Upper lobe of right lung (tissue), 1 donor: Measurements from ENCODE around the gene CDSN. TPM values are rescaled to one million over a fixed set of nuclear protein-coding genes. Genes with fewer than 3 reads are reported as not detected.
"Not testable (repeated sequence)": the region's sequence is repeated elsewhere in the genome, so short reads cannot be mapped to it uniquely, and the experiment has no call there.

Experiments
- ATAC-seq: fragments of 200-7000 bp; cut with Tn5 transposase; one replicate; pipeline ENCODE4 v1.9.1; 2020; ENCODE audit warnings: mild to moderate bottlenecking, moderate library complexity
- DNase-seq: peaks from one replicate; pipeline ENCODE4 v3.0.0-alpha.2; 2020
- H3K27ac ChIP-seq: fragments of 200-600 bp; one replicate; pipeline ENCODE4 v1.8.0; 2022
- H3K27me3 ChIP-seq: fragments of 200-600 bp; one replicate; pipeline ENCODE4 v1.8.0; 2022; ENCODE audit warnings: mild to moderate bottlenecking
- H3K36me3 ChIP-seq: fragments of 200-600 bp; one replicate; pipeline ENCODE4 v1.8.0; 2022
- H3K4me1 ChIP-seq: fragments of 200-600 bp; one replicate; pipeline ENCODE4 v1.8.0; 2022
- H3K4me3 ChIP-seq: fragments of 200-600 bp; one replicate; pipeline ENCODE4 v1.8.0; 2022; ENCODE audit warnings: mild to moderate bottlenecking
- H3K9me3 ChIP-seq: fragments of 200-600 bp; one replicate; pipeline ENCODE4 v1.8.0; 2022
- intact Hi-C: fragments of 100-400 bp; cut with DNase I; formaldehyde crosslinking; loops from one replicate; pipeline ENCODE4 v1.11.0; 2022
- long read RNA-seq: library from polyadenylated mRNA; unstranded; transcript quantifications from one replicate; pipeline ENCODE4 v2.0.0, GENCODE V29; 2021
- total RNA-seq: library from RNA; stranded (reverse); fragmentation: NEBNext Ultra II Directional; extraction: Animal tissue kit (Norgen Biotek cat#: 25700); gene quantifications from one replicate; pipeline ENCODE4 v1.2.1, GENCODE V29; 2021
- TF ChIP-seq, protein P1 (sequence below): fragments of 200-600 bp; IDR thresholded peaks from one replicate; pipeline ENCODE4 v1.8.0; 2022; ENCODE audit warnings: antibody characterized with exemption
- donor health status: DM: no; HTN: yes; CAD: no; lungs with severe emphysema.

CDSN gene, protein sequence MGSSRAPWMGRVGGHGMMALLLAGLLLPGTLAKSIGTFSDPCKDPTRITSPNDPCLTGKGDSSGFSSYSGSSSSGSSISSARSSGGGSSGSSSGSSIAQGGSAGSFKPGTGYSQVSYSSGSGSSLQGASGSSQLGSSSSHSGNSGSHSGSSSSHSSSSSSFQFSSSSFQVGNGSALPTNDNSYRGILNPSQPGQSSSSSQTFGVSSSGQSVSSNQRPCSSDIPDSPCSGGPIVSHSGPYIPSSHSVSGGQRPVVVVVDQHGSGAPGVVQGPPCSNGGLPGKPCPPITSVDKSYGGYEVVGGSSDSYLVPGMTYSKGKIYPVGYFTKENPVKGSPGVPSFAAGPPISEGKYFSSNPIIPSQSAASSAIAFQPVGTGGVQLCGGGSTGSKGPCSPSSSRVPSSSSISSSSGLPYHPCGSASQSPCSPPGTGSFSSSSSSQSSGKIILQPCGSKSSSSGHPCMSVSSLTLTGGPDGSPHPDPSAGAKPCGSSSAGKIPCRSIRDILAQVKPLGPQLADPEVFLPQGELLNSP
- total RNA-seq = not detected
- long read RNA-seq, partial matches to known transcripts = 0 of 5 reads
- long read RNA-seq, other reads (novel, unspliced or antisense) = 5 of 5 reads

- Histone ChIP-seq H3K4me3 (no peak within 1 kb of the TSS), H3K9me3 (no peaks in the 10 kb centered on the region), H3K4me1 (peaks cover 7% of the 10 kb centered on the region), H3K27me3 (no peaks in the 10 kb centered on the region), H3K27ac (no peak within 1 kb of the TSS), H3K36me3 (no peaks in the 10 kb centered on the region)
- TF ChIP-seq, protein P1, sequence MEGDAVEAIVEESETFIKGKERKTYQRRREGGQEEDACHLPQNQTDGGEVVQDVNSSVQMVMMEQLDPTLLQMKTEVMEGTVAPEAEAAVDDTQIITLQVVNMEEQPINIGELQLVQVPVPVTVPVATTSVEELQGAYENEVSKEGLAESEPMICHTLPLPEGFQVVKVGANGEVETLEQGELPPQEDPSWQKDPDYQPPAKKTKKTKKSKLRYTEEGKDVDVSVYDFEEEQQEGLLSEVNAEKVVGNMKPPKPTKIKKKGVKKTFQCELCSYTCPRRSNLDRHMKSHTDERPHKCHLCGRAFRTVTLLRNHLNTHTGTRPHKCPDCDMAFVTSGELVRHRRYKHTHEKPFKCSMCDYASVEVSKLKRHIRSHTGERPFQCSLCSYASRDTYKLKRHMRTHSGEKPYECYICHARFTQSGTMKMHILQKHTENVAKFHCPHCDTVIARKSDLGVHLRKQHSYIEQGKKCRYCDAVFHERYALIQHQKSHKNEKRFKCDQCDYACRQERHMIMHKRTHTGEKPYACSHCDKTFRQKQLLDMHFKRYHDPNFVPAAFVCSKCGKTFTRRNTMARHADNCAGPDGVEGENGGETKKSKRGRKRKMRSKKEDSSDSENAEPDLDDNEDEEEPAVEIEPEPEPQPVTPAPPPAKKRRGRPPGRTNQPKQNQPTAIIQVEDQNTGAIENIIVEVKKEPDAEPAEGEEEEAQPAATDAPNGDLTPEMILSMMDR = no peak
- ATAC-seq (no peak), DNase-seq (no peak)
- intact Hi-C loops = no loop called here
Observed at GRCh38 chr6:31120151-31120915, at the start of gene CDSN. TSS of gene CDSN (minus strand) at chr6:31120446. CDS start at chr6:31120419, 27 bp downstream.

- Histone ChIP-seq H3K4me1 (no peaks in the 10 kb centered on the region), H3K36me3 (no peaks in the 10 kb centered on the region), H3K9me3 (no peaks in the 10 kb centered on the region), H3K27me3 (no peaks in the 10 kb centered on the region), H3K4me3 (no peak overlapping the region), H3K27ac (no peak overlapping the region)
- intact Hi-C loops = no loop called here
- DNase-seq (no peak), ATAC-seq (no peak)
- TF ChIP-seq, protein P1 = no peak
Observed at GRCh38 chr6:31169123-31169857, 49.0 kb upstream of the CDSN start.

DNA sequence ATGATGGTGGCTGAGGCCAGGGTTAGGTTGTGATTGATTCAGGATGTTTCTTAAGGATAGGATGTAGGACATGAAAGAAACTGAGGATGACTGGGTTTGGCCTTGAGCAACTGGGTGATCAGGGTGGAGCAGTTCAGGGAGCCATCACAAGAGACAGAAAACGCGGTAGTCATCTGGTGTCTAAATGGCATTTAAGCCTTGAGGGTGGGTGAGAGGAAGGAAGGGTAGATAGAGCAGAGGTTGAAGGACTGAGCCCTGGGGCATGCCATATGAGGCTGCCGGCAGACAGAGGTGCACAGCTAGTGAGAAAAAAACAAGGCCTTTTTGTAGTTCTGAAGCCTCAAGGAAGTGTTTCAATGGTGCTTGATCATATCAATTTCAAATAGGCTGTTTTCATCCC, 48.4 kb upstream of the CDSN start:
- no peaks in the 10 kb centered on the region for H3K36me3 ChIP-seq
- no peaks in the 10 kb centered on the region for H3K4me1 ChIP-seq
- H3K4me3 ChIP-seq = no peak overlapping the region
- DNase-seq (no peak), ATAC-seq (no peak)
- no peak overlapping the region for H3K27ac ChIP-seq
- TF ChIP-seq, protein P1 = no peak
- intact Hi-C loops = no loop called here
- no peaks in the 10 kb centered on the region for H3K9me3 ChIP-seq
- no peaks in the 10 kb centered on the region for H3K27me3 ChIP-seq

DNA sequence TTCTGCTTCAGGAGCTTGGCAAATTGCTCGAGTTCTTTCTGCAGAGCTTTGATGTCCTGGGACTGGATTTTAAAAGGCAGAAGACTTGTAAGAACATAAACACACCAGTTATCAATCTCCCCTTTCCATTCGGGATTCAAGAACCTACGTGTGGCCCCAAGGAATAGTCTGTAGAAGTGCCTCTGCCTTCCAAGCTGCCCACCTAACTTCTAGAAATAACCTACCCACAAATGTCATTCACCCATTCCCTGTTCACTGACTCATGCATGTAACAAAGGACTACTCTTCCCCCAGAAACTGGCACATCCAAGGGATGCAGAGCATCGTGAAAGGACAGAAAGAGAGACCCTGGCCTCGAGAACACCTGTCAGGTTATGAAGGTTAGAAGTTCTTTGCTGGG, 45.7 kb upstream of the CDSN start:
- ATAC-seq (no peak), DNase-seq (no peak)
- no peak overlapping the region for H3K27ac ChIP-seq
- H3K36me3 ChIP-seq = no peaks in the 10 kb centered on the region
- H3K4me3 ChIP-seq = no peak overlapping the region
- TF ChIP-seq, protein P1 = no peak
- intact Hi-C loops = no loop called here
- no peaks in the 10 kb centered on the region for H3K27me3 ChIP-seq
- no peaks in the 10 kb centered on the region for H3K9me3 ChIP-seq
- H3K4me1 ChIP-seq = no peaks in the 10 kb centered on the region

GRCh38 chr6:31165064-31165832, 45.0 kb upstream of the CDSN start:
- ATAC-seq, H3K36me3 ChIP-seq, DNase-seq, H3K27me3 ChIP-seq, H3K4me1 ChIP-seq, H3K9me3 ChIP-seq, H3K4me3 ChIP-seq, H3K27ac ChIP-seq, intact Hi-C loops: not testable (repeated sequence)

GRCh38 chr6:31164475-31165063, 44.3 kb upstream of the CDSN start:
- ATAC-seq, H3K27me3 ChIP-seq, H3K4me1 ChIP-seq, H3K4me3 ChIP-seq, intact Hi-C loops, DNase-seq, H3K36me3 ChIP-seq, H3K9me3 ChIP-seq, H3K27ac ChIP-seq: not testable (repeated sequence)
